ENCODE data around the gene CTXND1.

GRCh38 chr15:80184554-80184953 is 67.5 kb downstream of the CTXND1 start:
- no peak for TF ChIP-seq CTCF (IDR thresholded peaks at IDR 0.05; ENCODE audit: low read depth, low read length, poor library complexity, severe bottlenecking)
- TF ChIP-seq EZH2phosphoT487 (IDR thresholded peaks at IDR 0.05; ENCODE audit: borderline replicate concordance, low read length), result no peak

Data from DOHH2 (cell line).